Stomach smooth muscle (tissue), 2 donors: ENCODE results near the gene CAMSAP2.

Source experiments
- H3K27ac ChIP-seq: one replicate; pipeline ENCODE4 v1.7.0; 2013; ENCODE audit warnings: mild to moderate bottlenecking, low read length, inconsistent platforms
- H3K27me3 ChIP-seq, 2 donors: one replicate each; pipeline ENCODE4 v1.7.0; 2013; ENCODE audit warnings: low read length in 2 of 2; ENCODE audit not compliant: insufficient read depth in 2 of 2, control insufficient read depth in 1 of 2
- H3K36me3 ChIP-seq, 2 donors: one replicate each; pipeline ENCODE4 v1.7.0; 2013; ENCODE audit warnings: low read length in 2 of 2; ENCODE audit not compliant: control insufficient read depth in 2 of 2, insufficient read depth in 2 of 2
- H3K4me1 ChIP-seq: one replicate; pipeline ENCODE4 v1.7.0; 2013; ENCODE audit warnings: low read length; ENCODE audit not compliant: control insufficient read depth, insufficient read depth
- H3K4me3 ChIP-seq, 2 donors: one replicate each; pipeline ENCODE4 v1.7.0; 2013; ENCODE audit warnings: low read length in 2 of 2
- H3K9ac ChIP-seq, 2 donors: one replicate each; pipeline ENCODE4 v1.7.0; 2013; ENCODE audit warnings: low read length in 2 of 2, mild to moderate bottlenecking in 1 of 2
- H3K9me3 ChIP-seq, 2 donors: one replicate each; pipeline ENCODE4 v1.7.0; 2013; ENCODE audit warnings: low read length in 2 of 2; ENCODE audit not compliant: control insufficient read depth in 2 of 2
- donor health status: healthy.
- donor health status: Pancreatic carcinoma.

The CAMSAP2 gene

GRCh38 chr1:200909757-200910239 is 171.1 kb downstream of the CAMSAP2 start:
- Histone ChIP-seq H3K27me3 (no peaks in the 10 kb centered on the region), H3K9me3 (no peaks in the 10 kb centered on the region), H3K27ac (no peak overlapping the region), H3K9ac (no peak overlapping the region), H3K4me3 (no peak overlapping the region), H3K36me3 (no peaks in the 10 kb centered on the region), H3K4me1 (no peaks in the 10 kb centered on the region)
